Astrocyte of the hippocampus (primary cell): ENCODE data around the gene PHACTR2.

ENCODE experiments used
- DNase-seq: peaks from one replicate; pipeline ENCODE4 v3.0.0; 2011; ENCODE audit warnings: low read depth, low spot score

PHACTR2 gene

DNA sequence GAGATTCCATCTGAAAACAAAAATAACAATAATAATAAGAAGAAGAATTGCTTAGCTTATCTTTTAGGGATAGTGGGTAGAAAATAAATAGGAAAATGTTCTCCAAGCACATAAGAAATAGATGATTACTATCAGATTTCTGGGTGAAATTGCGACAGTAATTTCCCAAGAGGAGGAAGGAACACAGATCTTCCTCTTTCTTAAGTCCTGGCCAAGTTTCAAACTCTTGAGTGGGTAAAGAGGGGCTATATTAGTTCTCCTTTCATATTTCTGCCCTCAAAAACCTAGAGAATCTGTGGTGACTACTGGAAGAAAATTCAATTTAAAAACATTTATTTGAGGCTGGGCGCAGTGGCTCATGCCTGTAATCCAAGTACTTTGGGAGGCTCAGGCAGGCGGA, 63.7 kb downstream of the PHACTR2 start:
- no peak for DNase-seq

DNA sequence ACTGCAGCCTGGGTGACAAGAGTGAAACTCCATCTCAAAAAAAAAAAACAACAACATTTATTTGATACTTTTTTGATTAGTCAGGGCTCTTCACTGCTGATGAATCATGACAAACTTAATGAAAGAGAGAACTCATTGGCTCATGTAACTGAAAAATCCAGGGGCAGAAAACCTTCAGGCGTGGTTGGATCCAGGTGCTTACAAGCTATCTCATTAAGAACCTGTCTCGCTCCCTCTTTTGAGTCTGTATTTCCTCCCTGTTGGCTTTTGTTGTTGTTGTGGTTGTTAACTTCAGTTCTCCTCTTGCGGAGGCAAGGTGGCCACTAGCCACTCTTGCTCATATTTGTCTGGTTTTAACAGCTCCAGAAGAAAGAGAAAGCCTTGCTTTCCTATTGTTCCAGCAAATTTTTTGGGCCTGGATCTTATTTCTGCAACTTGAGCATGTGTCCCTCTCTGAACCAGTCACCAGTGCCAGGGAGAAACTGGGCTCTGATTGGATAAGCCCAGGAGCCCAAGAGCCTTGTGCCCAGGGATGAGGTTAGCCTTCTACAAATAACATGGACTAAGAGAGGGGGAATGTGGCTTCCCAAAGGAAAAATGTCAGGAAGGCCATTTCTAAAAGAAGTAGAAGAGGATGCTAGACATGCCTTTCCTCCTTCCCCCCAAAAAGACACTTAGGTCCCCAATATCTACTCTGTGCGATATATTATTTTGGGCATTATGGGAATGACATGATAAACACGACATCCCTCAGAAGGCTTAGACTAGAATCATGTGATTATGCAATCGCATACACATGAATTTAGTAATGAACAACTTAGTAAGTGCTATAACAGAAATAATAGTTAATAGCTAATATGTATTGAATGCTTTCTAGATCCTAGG, 64.5 kb downstream of the PHACTR2 start:
- no peak for DNase-seq

DNA sequence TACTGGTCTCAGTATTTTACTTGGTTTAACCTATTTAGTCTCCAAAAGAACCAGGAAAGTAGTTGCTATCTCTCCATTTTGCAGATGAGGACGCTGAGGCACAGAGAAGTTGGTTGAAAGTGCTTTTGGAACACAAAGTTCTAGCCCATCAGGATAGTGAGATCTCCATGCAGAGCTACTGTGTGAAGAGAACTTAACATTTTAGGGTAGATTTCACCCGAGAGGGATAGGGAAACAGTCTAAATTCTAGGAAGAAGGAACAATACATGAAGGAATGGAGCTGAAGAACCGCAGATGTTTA, 65.1 kb downstream of the PHACTR2 start:
- DNase-seq = no peak

DNA sequence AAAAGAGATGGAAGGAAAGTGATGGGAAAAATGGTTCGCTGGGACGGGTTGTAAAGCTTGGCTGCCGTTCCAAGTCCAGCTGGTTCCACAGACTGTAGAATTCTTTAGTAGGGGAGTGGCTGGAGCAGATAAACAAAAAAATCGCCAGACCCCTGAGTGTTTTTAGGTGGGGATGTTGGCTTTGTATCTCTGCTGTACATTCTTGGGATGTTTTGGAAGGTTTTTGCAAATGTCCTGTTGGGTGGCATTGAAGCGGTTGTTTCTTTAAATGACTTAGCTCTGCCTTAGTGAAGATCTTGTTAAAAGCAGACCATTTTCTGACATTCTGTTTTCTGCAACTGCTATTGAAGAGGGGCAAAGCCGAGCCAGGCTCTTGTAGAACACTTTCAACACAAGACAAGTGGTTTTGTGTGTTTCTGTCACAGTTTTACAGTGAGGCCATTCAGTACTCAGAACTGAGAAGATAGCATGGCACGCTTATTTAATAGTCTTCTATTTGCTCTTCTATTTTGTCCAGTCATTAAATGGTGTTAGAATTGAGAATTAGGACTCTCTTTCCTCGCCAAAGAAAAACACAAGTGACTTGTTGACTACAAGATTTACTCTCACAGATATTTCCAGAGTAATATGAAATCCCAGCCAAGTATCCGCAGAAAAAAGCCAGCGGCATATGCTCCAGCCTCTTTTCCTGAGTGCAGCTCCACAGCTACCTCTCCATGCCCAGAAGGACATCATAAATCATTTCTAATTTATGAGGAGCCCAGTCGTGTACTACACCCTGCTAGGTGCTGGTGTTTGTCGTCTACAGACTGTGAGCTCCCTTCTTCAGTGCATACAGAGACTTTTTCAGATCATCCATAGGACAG, 65.8 kb downstream of the PHACTR2 start:
- DNase-seq = peak; percentile 44

DNA sequence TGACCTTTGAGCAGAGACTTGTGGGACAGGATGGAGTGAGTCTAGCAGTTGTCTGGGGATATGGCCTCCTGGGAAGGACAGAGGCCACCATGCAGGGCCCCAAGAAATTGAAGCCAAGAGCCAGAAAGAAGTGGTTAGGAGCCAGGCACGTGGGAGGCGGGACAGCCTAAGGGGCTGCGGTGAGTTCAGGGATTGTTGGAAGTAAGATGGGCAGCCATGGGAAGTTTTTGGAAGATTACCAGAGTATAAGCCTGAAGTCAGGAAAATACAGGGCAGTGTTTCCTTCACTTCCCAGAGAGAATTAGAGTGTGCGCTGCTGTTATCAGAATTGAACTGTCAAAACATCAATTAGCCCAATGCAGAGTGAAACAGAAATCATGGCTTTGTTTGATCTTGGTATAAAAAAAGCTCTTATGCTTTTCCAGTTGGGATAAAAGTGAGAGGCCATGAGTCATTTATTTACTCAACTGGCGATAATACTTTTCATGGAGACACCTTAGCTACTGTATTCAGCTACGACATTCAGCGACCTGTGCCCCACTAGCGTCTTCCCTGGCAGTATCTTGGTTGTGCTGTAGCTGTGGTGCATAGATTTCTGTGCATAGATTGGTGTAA, 66.9 kb downstream of the PHACTR2 start:
- DNase-seq = peak; percentile 58

DNA sequence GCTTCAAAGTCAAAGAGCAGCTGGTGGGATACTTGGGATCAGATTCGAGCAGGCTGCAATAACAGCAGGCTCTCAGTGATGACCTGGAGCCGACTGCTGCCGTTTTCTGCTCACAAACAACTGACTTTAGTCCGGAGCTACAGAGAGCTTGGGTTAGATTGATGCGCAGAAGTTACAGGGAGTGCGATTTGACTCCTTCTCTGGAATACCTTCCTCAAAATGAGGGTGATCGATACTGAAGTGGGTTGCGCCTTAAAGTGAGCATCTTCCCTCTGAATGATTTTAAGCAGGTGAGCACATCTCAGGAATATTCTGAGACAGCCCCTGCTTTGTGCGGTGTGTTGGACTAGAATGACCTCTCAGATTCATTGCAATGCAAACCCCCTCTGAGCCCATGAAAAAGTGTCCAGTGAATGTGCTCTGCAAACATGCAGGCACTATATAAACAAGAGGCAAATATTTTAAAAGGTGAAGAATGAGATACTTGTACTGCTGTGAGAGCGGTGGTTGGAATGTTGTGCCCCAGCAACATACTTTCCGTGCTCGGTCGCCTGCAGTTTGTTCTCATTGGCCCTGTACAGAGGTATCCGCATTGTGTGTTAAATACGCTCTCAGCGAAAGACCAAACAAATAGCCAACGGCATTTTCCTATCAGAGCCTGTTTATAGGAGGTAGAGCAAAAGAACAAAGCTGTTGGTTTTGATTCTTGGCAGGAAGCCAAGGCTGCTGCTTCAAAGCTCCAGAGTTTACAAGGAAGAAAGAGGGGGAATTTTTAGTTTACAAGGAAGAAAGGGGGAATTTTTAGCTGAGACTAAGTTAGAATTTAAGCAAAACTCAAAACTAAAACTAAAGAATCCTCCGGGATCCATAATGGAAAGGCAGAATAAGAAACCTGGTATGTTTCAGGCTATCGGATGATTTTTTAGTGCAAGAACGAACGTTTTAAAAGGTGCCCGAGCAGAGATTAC, 67.7 kb downstream of the PHACTR2 start:
- peak; percentile 96 for DNase-seq

DNA sequence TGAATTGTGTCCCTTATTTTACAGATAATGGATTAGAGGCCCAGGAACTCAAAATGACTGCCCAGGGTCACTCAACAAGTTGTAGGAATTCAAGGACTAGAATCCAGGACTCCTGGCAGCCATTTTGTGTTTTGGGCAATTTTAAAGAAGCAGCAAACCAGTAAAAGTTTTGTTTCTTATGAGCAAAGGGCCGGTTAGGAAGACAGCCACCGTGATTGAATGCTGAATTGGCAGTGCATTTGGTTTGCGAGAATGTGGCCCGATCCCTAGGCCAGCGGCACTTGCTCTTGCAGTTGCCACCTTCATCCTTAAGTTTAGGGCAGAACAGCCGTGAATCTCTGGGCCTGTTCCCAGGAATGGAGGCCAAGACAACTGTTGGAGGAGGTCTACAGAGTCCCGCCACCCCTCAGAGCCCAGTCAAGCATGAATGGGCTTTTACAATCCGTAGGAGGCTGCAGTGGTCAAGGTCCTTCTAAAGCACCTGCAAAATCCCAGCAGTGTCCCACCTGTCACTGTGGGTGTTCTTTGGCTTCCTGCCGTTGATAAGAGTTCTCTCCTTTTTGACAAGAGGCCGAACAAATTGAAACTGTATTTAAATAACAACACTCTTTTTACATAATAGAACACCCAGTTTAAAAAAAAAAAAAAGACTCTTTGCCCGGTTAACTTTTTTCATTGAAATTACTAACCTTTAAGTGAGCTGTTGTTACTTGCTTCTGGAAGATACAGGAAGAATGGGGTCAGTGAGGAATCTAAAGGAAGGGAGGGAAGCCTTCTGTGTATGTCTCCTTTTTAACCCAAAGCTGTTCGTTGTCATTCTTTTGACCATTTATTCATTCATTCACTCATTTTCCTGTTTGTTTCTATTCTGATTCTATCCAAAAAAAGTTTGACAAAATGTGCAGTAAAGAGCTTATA, 68.7 kb downstream of the PHACTR2 start:
- DNase-seq = peak; percentile 21

DNA sequence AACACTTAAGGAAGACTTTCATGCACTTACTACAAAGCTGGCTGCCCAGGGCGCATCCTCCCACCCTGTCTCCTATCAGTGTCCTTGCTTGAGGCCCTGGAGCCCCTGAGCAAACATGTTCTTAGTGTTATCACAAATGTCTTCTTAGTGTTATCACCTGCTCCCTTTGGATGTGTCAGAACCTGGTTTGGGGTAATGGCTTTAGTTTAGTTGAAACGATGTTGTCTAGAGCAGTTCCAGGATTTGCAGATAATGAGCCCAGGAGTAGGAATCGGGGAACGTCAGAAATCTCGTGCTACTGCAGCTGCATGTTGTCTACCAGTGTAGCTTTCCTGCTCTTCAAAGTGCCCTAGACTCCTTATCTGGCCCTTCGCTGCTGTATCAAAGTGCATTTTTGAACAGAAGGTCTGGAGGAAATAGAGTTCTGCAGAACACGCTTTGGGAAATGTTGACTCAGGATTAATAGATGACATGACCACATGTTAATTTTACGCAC, 69.6 kb downstream of the PHACTR2 start:
- DNase-seq = no peak

DNA sequence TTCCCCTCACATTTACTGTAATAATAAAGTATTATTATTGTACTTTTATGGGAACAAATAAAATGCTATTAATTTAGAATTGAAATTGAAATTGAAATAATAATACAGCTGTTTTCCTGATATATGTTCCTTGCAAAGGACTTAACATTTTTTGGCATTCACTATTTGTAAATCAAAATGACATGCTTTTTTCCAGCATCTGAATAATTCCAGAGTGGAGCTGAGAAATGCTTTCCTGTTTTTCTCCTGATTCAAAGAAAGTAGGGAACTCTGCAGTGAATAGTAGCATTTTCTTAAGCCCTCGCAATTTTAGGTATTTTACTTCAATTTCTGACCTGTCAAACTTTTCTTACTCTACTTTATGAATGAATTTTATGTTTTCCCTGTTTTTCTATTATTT, 72.1 kb downstream of the PHACTR2 start:
- no peak for DNase-seq

DNA sequence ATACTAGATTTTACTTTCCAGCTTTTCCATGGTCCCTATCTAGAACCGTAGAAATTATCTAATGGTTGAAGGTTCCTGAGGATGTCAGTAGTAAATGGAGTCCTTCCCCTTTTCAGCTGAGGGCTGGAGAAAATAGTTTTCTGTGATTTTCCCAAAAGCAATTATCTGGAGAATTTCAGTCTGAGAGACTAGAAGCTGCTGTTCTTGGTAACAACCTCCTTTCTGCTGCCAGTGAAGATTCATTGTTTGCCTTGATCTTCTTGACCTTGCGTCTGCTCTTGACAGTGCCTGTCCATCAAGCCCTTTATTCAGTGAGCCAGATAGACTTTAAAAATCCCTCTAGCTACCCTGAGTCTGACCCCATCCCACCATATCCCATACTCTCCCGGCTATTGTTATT, 73.1 kb downstream of the PHACTR2 start:
- no peak for DNase-seq

DNA sequence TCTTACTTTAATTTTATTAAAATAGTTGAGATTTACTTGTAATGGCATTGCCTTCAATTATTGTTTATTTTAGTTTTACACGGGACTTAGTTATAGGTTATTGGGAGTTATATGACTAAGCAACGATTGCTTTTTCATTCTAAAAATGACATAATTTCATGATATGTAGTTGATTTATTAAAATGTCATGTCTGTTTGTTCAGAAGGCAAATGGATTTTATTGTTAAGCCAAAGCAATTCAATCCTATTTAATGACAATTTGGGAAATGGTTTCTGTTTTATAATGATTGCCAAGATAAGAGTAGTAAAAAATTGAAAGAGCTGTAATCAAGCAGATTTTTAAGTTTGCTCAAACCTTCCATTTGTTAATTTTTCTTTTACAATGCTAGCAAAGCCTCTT, 74.7 kb downstream of the PHACTR2 start:
- no peak for DNase-seq

DNA sequence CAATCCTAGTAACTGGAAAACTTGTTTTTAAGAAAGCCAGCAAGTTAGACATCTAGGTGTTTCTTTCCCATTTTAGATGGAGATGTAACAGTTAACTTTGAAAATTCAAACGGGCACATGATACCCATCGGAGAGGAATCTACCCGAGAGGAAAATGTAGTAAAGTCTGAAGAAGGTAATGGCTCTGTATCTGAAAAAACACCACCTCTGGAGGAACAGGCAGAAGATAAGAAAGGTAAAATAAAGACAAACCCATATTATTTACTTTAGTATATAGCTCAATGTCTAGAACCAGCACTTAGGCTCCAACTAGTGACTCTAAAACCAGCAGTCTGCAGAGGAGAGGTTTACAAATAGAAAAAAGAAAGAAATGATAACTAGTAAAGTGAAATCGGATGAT, 75.9 kb downstream of the PHACTR2 start:
- DNase-seq = no peak

DNA sequence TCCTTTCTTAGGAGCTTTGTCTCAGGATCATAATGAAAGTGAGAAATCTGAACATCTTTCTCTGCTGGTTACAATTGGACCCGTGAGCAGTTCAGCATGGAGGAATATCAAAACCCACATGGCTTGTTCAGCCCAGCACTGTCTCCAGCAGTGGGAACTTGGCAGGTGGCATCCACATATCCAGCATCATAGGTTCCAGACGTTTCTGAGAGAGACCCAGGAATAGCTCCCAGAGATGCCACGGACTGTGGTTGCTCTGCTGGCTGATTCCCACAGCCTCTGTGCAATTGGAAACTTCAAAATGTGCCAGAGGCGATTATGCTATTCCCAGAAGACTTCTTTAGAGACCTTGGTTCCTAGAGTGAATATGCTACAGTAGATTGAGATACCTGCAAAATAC, 76.4 kb downstream of the PHACTR2 start:
- DNase-seq = peak; percentile 40

DNA sequence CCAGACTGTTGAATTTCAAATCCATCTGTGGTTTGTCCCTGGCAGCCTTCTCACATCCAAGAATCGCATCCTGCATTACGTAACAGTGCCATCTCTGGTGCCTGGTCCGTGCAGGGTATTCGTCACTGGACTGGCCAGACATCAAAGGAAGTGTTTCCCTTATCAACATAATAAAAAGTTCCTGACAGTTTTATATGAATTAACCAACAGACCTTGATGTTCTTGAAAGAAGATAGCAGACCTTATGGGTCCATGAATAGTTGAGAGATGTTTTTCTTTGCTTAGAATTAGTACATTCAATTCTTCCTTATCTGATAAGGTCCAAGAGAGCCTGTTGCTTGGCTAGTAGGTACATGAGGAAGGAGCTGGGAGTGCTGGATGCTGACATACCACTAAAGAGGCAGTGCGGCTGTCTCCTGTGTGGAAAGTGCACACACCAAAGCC, 77.6 kb downstream of the PHACTR2 start:
- DNase-seq = peak; percentile 65

DNA sequence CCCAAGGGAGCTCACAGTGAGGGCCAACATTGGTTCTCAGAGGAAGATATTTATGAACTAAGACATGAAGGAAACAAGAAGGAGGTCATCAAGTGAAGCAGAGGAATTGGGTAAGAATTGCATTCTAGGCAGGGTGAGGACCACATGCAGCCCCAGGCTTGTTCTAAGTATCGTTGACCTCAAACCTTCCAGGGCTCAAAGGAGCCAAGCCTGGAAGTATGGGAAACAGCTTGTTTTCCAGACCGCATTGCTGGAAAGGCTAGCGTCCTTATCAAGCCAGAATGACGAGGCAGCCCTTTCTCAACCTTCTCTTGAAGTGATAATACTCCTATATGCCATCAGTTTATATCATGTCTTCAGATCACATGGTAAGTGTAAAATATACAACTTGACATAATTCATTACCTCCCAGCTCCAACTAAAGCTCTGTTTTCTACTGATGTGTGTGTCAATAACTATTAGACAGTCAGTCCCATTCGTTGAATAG, 79.6 kb downstream of the PHACTR2 start:
- no peak for DNase-seq

DNA sequence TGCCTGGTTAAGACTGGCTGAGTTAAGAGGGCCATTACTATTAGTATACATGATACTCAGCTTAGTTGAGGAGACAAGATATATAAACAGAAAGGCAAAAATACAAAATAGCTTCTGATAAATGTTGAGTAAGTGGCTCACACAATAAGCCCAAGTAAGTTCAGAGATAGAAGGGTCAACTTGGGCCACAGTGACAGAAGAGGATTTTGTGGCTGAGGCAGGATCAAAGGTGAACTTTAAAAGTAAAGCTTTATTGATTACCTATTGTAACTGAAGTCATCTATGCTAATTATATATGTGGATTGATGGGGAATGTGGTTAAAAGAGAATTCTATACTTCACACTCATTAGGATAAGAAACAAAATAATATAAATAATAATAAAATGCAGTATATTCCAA, 80.8 kb downstream of the PHACTR2 start:
- no peak for DNase-seq

DNA sequence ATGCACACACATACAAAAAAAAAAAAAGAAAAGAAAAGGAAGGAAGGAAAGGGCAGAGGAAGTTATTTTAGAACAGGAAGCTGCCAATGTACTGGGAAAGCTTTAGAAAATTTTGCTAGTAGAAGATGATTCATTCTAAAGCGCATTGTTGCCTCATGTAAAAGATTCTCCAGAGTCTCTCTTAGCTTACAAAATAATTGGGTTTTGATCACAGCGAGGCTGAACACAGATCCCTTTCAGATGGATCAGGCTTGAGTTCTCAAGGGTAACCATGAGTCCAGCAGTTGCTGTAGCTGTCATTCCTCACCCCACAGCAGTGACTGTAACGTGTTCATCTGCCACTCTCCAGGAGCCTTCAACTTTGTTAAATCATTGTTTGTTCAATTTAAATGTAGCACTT, 81.9 kb downstream of the PHACTR2 start:
- no peak for DNase-seq

DNA sequence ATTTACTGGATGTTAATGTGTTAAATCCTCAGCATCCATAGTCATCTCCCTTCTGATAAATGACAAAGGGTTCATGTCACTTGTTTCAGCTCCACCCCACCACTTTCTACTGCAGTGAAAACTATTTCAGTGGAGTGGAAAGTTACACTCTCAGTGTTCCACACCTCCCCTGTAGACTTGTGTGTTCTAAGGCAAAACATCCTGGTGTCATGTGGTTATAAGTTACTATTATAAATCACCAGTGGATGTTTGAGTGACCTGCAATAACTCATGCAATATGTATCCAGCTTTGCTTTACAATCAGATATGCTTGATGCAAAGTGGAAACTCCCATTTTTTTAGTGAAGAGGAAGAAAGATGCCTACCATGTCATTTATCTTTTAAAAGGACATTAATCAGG, 83.3 kb downstream of the PHACTR2 start:
- no peak for DNase-seq

DNA sequence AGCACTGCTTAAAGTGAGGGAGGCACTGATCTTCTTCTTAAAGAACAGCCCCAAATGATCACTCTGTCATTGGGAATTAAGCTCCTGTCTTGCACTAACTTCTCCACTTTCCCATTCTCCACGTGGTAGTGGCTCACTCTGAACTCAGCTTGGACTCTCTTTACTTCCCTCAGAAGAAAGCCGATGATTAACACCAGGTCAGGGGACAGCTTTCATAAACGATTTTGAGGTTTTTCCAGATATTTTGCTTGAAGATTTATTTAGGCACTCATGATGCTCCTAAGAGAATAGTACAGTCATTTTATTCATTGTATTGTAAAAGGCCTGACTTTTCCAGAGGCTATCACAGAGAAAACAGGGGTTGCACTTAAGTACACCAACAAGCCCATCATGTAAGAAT, 84.4 kb downstream of the PHACTR2 start:
- no peak for DNase-seq
